Neuronal stem cell (in vitro differentiated cells): ENCODE measurements around the gene BST2.

Experiments
- DNase-seq: peaks from one replicate; pipeline ENCODE4 v3.0.0-alpha.2; 2013; ENCODE audit warnings: low spot score
- H2AFZ ChIP-seq: one replicate; pipeline ENCODE4 v1.6.1; 2013; ENCODE audit warnings: mild to moderate bottlenecking, low read length, inconsistent platforms
- H2AK5ac ChIP-seq: 2 replicates; pipeline ENCODE4 v1.6.1; 2013; ENCODE audit warnings: low read depth, mild to moderate bottlenecking, inconsistent platforms, low read length, moderate library complexity, mixed read lengths
- H2BK120ac ChIP-seq: 2 replicates; pipeline ENCODE4 v1.6.1; 2013; ENCODE audit warnings: low read depth, mild to moderate bottlenecking, inconsistent platforms, low read length, moderate library complexity, mixed read lengths
- H2BK12ac ChIP-seq: one replicate; pipeline ENCODE4 v1.6.1; 2013; ENCODE audit warnings: low read length, inconsistent platforms
- H2BK15ac ChIP-seq: 2 replicates; pipeline ENCODE4 v1.6.1; 2013; ENCODE audit warnings: mild to moderate bottlenecking, low read length, inconsistent platforms, mixed read lengths
- H2BK5ac ChIP-seq: one replicate; pipeline ENCODE4 v1.6.1; 2013; ENCODE audit warnings: inconsistent platforms, mild to moderate bottlenecking, low read length, moderate library complexity
- H3K14ac ChIP-seq: one replicate; pipeline ENCODE4 v1.6.1; 2013; ENCODE audit warnings: low read length, inconsistent platforms
- H3K18ac ChIP-seq: 2 replicates; pipeline ENCODE4 v1.6.1; 2013; ENCODE audit warnings: low read length, inconsistent platforms
- H3K23ac ChIP-seq: 2 replicates; pipeline ENCODE4 v1.6.1; 2013; ENCODE audit warnings: low read depth, mild to moderate bottlenecking, mixed read lengths, low read length, inconsistent platforms; ENCODE audit not compliant: poor library complexity
- H3K27ac ChIP-seq: replicated peaks from 3 replicates; pipeline ENCODE4 v1.5.1; 2013; ENCODE audit warnings: low read length, inconsistent platforms
- H3K27me3 ChIP-seq, 3 experiments: 2 replicates each; pipeline ENCODE4 v1.6.1; 2013; ENCODE audit warnings: low read length in 3 of 3, mild to moderate bottlenecking in 2 of 3, inconsistent platforms in 1 of 3, low read depth in 1 of 3, mixed read lengths in 1 of 3, moderate library complexity in 1 of 3; ENCODE audit not compliant: control insufficient read depth in 3 of 3, insufficient read depth in 3 of 3
- H3K36me3 ChIP-seq, 2 donors: replicated peaks in 1 of 2; 2 replicates each; pipeline ENCODE4 v1.6.1; 2013; ENCODE audit warnings: low read length in 2 of 2; ENCODE audit not compliant: control insufficient read depth in 2 of 2, insufficient read depth in 2 of 2
- H3K4ac ChIP-seq: 2 replicates; pipeline ENCODE4 v1.6.1; 2013; ENCODE audit warnings: inconsistent platforms, mild to moderate bottlenecking, low read length, moderate library complexity
- H3K4me1 ChIP-seq, 2 donors: 1 replicate in 1 of 2; 2 replicates in 1 of 2; pipeline ENCODE4 v1.6.1; 2013; ENCODE audit warnings: low read length in 2 of 2, low read depth in 1 of 2; ENCODE audit not compliant: control insufficient read depth in 2 of 2, insufficient read depth in 1 of 2
- H3K4me2 ChIP-seq: one replicate; pipeline ENCODE4 v1.6.1; 2013; ENCODE audit warnings: mild to moderate bottlenecking, low read length, inconsistent platforms; ENCODE audit not compliant: insufficient read depth, poor library complexity, severe bottlenecking
- H3K4me3 ChIP-seq, 2 donors: 2 replicates each; pipeline ENCODE4 v1.5.1; 2013; ENCODE audit warnings: low read length in 2 of 2, mild to moderate bottlenecking in 2 of 2, inconsistent platforms in 1 of 2, moderate library complexity in 1 of 2
- H3K79me1 ChIP-seq: one replicate; pipeline ENCODE4 v1.6.1; 2013; ENCODE audit warnings: low read depth, mild to moderate bottlenecking, inconsistent platforms, low read length, moderate library complexity
- H3K9ac ChIP-seq: one replicate; pipeline ENCODE4 v1.6.1; 2013; ENCODE audit warnings: mild to moderate bottlenecking, low read depth, low read length, inconsistent platforms; ENCODE audit not compliant: poor library complexity
- H3K9me3 ChIP-seq, 2 donors: replicated peaks in 1 of 2; 2 replicates each; pipeline versions ENCODE3 to v1.6.1; 2013; ENCODE audit warnings: low read length in 2 of 2, mild to moderate bottlenecking in 2 of 2, inconsistent platforms in 1 of 2, low read depth in 1 of 2, mixed read lengths in 1 of 2, moderate library complexity in 1 of 2; ENCODE audit not compliant: control insufficient read depth in 2 of 2, insufficient read depth in 1 of 2
- H4K8ac ChIP-seq: one replicate; pipeline ENCODE4 v1.6.1; 2013; ENCODE audit warnings: low read depth, mild to moderate bottlenecking, inconsistent platforms, low read length, moderate library complexity
- H4K91ac ChIP-seq: one replicate; pipeline ENCODE4 v1.6.1; 2013; ENCODE audit warnings: low read length, low read depth, mild to moderate bottlenecking, inconsistent platforms; ENCODE audit not compliant: poor library complexity
- WGBS, 2 donors: extraction: QIAGEN DNeasy Blood & Tissue Kit; methylation state at CpG; one replicate each; pipeline ENCODE4 v1.1.7; 2013; ENCODE audit warnings: missing lambda C conversion rate in 2 of 2, mixed read lengths in 1 of 2; ENCODE audit not compliant: insufficient read length in 2 of 2, insufficient replicate concordance in 1 of 2; ENCODE audit errors: extremely low coverage in 2 of 2; 5-methylcytosine and 5-hydroxymethylcytosine counted together

BST2 gene

DNA sequence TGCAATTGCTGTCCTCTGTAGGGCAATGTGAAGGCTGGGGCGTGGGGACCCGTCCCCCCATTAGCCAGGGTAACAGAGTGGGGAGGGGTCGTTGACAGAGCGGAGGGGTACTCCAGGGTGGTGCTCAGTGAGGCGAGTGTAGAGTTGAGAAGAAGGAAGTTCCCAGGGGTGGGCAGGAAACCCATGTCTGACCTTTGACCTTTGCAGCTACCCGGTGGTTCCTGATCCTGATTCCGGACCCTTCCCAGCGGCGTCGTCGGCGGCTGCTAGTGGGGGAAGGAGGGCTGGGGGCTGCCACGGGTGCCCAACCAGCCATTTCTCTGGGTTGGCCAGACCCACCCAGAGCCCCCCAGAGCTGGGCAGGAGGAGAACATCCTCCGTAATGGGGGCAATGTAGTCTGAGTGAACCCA lies 26.2 kb downstream of the BST2 start:
- Histone ChIP-seq H3K9ac (no peak overlapping the region), H3K4ac (peak overlapping the region; percentile 84), H3K79me1 (no peaks in the 10 kb centered on the region), H3K23ac (peak overlapping the region; percentile 73), H2BK5ac (peak overlapping the region; percentile 98), H4K91ac (peak overlapping the region; percentile 53), H3K18ac (peak overlapping the region; percentile 97), H3K4me1 (peaks cover 6 to 7% of the 10 kb centered on the region in 2 donors), H3K9me3 (peaks cover 2 to 6% of the 10 kb centered on the region in 2 donors), H2BK120ac (peak overlapping the region; percentile 16), H3K4me3 (no peak overlapping the region), H3K36me3 (no peaks in the 10 kb centered on the region), H2BK12ac (peak overlapping the region; percentile 58), H3K4me2 (no peak overlapping the region), H3K27me3 (no peaks in the 10 kb centered on the region), H3K27ac (peak overlapping the region; percentile 19), H2AFZ (peak overlapping the region; percentile 74), H2AK5ac (peak overlapping the region; percentile 71), H2BK15ac (peak overlapping the region; percentile 21), H4K8ac (no peak overlapping the region), H3K14ac (no peak overlapping the region)
- no CpG with 5 or more reads among the region's 14 CpGs for WGBS, 2 donors
- DNase-seq: no peak

DNA sequence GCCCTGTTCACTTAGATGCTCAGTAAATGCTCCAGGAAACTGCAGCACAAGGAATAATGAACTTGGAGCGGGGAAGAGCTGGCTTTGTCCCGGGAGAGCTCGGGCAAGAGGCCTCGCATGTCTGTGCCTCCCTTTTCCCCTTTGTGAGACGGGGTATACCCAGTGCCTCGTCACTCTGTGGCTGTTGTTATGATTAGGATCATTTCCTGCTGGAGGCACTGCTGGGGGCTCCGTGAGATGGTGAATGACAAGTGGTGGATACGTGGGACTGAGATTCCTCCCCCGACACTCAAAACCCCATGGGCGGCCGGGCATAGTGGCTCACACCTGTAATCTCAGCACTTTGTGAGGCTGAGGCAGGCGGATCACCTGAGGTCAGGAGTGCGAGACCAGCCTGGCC lies 27.2 kb downstream of the BST2 start:
- Histone ChIP-seq H3K4ac (no peak overlapping the region), H3K14ac (no peak overlapping the region), H3K79me1 (no peaks in the 10 kb centered on the region), H3K36me3 (no peaks in the 10 kb centered on the region), H4K91ac (no peak overlapping the region), H2BK5ac (no peak overlapping the region), H3K9ac (no peak overlapping the region), H3K18ac (no peak overlapping the region), H4K8ac (no peak overlapping the region), H2BK12ac (no peak overlapping the region), H3K4me1 (peaks cover 6 to 7% of the 10 kb centered on the region in 2 donors), H3K4me2 (no peak overlapping the region), H2AK5ac (peak overlapping the region; percentile 89), H3K9me3 (peaks cover 2 to 6% of the 10 kb centered on the region in 2 donors), H3K27ac (no peak overlapping the region), H3K4me3 (no peak overlapping the region), H2AFZ (no peak overlapping the region), H2BK15ac (peak overlapping the region; percentile 67), H3K27me3 (no peaks in the 10 kb centered on the region), H3K23ac (no peak overlapping the region), H2BK120ac (no peak overlapping the region)
- no CpG with 5 or more reads among the region's 13 CpGs for WGBS, 2 donors
- no peak for DNase-seq

DNA sequence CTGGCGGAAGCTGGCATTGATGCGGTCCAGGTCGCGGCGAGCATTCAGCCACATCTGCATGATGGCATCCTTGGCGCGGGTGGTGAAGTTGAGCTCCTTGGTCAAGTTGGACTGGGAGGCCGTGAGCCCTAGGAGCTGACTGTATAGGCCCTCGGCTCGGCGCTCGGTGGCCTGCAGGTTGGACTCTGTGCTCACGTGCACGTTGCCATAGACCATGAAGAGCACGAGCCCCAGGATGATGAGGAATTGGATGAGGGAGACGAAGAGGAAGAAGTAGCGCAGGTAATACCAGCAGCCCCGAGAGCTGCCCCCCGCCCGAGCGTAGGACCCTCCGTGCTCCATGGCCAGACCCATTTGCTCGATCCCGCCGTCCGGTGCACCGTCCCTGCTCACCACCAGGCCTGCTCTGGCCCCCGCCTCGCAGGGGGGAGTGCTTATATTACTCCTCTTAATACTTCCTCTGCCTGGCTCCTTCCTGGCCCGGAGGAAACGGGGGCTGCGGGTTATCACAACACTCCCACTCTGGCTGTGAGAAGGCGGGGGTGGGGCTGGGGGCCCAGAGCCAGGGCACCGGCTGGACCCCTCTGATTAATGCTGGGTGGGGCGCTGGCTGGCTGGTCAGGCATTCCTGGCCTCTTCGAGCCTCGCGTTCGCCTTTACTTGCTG lies 28.4 kb downstream of the BST2 start, which contains the start of gene PLVAP:
TSS of gene PLVAP (minus strand) at position 408 of the 666 bp plus-strand sequence. CDS start at position 354, 54 bp downstream.
- Histone ChIP-seq H2AFZ (peak within 1 kb of the TSS; percentile 35), H4K91ac (no peak within 1 kb of the TSS), H3K27ac (no peak within 1 kb of the TSS), H3K23ac (peak within 1 kb of the TSS; percentile 29), H3K4me1 (peaks cover 6 to 7% of the 10 kb centered on the region in 2 donors), H3K18ac (peak within 1 kb of the TSS; percentile 85), H3K4ac (no peak within 1 kb of the TSS), H3K4me2 (no peak within 1 kb of the TSS), H3K36me3 (no peaks in the 10 kb centered on the region), H3K14ac (no peak within 1 kb of the TSS), H3K27me3 (no peaks in the 10 kb centered on the region), H2BK12ac (no peak within 1 kb of the TSS), H2BK5ac (no peak within 1 kb of the TSS), H3K9ac (peak within 1 kb of the TSS; percentile 15), H3K79me1 (no peaks in the 10 kb centered on the region), H2BK15ac (peak within 1 kb of the TSS; percentile 67), H3K4me3 (no peak within 1 kb of the TSS), H2BK120ac (no peak within 1 kb of the TSS), H4K8ac (no peak within 1 kb of the TSS), H3K9me3 (peaks cover 2 to 6% of the 10 kb centered on the region in 2 donors), H2AK5ac (peak within 1 kb of the TSS; percentile 89)
- WGBS, 2 donors: no CpG with 5 or more reads among the region's 39 CpGs
- no peak for DNase-seq

DNA sequence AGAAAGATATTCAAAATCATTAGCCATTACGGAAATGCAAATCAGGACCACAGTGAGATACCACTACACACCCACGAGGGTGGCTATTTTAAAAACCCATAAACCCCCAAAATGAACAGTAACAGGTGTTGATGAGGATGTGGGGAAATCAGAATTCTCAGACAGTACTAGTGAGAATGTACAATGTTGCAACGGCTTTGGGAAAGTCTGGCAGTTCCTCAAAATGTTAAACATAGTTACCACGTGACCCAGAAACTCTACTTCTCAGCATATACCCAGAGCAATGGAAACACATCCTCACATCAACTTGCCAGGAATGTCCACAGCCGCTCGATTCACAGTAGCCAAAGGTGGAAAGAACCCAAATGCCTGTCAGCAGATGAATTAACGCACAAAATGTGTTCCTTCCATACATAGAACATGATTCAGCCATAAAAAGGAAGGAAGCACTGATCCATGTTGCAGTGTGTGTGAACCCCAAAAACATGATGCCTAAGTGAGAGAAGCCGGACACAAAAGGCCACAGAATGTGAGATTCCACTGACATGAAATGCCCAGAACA lies 35.3 kb downstream of the BST2 start:
- Histone ChIP-seq H3K79me1 (no peaks in the 10 kb centered on the region), H4K8ac (no peak overlapping the region), H2AFZ (peak overlapping the region; percentile 12), H2BK5ac (no peak overlapping the region), H3K9me3 (no peaks in the 10 kb centered on the region), H3K27me3 (no peaks in the 10 kb centered on the region), H3K4me2 (no peak overlapping the region), H4K91ac (no peak overlapping the region), H3K4ac (no peak overlapping the region), H3K23ac (no peak overlapping the region), H3K27ac (no peak overlapping the region), H3K4me3 (no peak overlapping the region), H2BK120ac (no peak overlapping the region), H2AK5ac (no peak overlapping the region), H3K14ac (no peak overlapping the region), H3K9ac (no peak overlapping the region), H3K18ac (no peak overlapping the region), H2BK12ac (no peak overlapping the region), H3K36me3 (no peaks in the 10 kb centered on the region), H2BK15ac (no peak overlapping the region), H3K4me1 (peaks cover 0 to 2% of the 10 kb centered on the region in 2 donors)
- WGBS, 2 donors: no CpG with 5 or more reads among the region's 8 CpGs
- DNase-seq: no peak
